D341Med (cell line): ENCODE measurements around the gene GMCL2.
A peak's percentile ranks its signal among the peaks of the same experiment; 100 is the strongest.

ENCODE experiments used
- DNase-seq: peaks from one replicate; pipeline ENCODE4 v3.0.0; 2012; ENCODE audit warnings: low spot score

The GMCL2 gene

DNA sequence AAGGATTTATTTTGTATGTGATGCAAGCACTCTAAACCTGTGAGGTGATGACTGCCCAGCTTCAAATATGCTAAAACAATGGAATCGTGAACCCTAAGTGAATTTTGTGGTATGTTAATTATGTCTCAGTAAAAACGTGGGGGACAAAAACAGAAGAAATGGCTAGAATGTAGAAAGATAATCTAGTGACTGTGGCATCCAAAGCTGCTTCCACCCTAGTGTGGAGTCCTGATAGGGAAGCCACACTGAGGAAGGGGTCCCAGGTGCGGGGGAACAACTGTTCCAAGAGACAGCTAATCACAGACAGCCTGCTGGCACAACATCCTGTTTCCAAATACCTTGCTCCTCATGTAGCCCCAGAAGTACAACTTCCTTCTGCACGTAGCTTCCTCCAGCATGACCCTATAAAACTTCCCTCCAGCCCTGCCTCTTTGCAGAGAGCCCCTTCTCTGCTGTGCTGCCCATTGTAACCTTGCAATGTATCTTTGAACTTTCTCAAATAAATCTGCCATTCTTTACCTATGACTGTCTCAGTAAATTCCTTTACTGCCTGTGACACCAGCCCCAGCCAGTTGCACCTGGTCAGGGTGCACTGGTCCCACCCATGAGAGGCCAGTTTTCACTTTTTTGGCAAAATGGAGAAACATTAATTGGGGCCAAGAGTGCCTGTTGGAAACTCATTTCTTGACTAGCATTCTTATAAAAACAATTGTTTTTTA lies 4.9 kb downstream of the GMCL2 start:
- no peak for DNase-seq

- DNase-seq: no peak
Observed at GRCh38 chr5:178180141-178180863, 6.9 kb downstream of the GMCL2 start.

DNA sequence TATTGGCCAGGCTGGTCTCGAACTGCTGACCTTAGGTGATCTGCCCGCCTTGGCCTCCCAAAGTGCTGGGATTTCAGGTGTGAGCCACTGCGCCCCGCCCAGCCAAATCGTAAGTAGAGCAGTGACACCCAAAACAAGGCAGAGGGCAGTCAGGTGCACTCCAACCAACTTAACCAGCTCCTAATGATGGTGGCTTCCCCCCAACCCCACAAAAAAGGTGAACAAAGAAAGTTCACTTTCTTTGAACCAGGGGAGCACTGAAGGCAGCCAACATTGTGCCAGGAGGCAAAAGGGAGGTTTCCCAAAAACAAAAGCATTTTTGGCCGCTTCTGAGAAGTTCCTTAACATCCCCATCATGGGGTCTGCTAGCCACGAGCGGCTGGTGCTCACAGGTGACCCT lies 9.6 kb downstream of the GMCL2 start:
- DNase-seq: no peak

- no peak for DNase-seq
Observed at GRCh38 chr5:178176791-178177190, 10.4 kb downstream of the GMCL2 start.

- no peak for DNase-seq
Observed at GRCh38 chr5:178174456-178174855, 12.7 kb downstream of the GMCL2 start.

GRCh38 chr5:178170455-178170854 lies 16.7 kb downstream of the GMCL2 start:
- no peak for DNase-seq

DNA sequence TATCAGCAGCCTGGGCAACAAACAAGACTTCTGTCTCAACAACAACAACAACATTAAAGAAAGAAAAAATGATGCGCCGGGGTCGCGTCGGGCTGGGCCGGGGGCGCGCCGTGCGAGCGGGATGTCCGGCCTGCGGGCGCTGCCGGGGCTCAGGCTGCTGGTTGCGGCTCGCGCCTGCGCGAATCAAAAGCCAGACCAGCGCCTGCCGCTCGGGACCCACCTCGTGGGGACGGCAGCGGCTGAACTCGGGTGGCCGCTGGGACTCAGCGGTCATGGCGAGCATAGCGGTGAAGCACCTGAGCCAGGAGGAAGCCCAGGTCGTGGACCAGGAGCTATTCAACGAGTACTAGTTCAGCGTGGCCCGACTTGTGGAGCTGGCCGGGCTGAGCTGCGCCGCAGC lies 21.6 kb downstream of the GMCL2 start:
- no peak for DNase-seq

- DNase-seq: peak; percentile 91
Observed at GRCh38 chr5:178163772-178164735, 23.1 kb downstream of the GMCL2 start.

- DNase-seq: peak; percentile 77
Observed at GRCh38 chr5:178162481-178162880, 24.7 kb downstream of the GMCL2 start.

DNA sequence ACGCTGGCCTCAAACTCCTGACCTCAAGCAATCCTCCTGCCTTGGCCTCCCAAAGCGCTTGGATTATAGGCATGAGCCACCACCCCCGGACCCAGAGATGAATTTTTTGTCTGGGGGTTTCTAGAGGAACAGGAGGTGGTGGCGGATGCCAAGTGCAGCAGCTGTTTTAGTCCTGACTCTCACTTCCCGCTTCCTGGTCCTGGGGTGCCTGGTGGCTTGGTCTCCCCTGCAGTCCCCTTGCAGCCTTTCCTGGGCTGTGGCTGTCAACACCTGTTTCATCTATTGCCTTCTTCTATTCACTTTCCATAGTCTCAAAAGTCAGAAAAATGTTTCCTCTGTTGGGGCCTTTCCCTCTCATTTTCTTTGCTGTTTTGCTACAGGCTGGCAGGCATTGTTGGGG lies 27.0 kb downstream of the GMCL2 start:
- DNase-seq: no peak

- no peak for DNase-seq
Observed at GRCh38 chr5:178155065-178155464, 32.1 kb downstream of the GMCL2 start.

DNA sequence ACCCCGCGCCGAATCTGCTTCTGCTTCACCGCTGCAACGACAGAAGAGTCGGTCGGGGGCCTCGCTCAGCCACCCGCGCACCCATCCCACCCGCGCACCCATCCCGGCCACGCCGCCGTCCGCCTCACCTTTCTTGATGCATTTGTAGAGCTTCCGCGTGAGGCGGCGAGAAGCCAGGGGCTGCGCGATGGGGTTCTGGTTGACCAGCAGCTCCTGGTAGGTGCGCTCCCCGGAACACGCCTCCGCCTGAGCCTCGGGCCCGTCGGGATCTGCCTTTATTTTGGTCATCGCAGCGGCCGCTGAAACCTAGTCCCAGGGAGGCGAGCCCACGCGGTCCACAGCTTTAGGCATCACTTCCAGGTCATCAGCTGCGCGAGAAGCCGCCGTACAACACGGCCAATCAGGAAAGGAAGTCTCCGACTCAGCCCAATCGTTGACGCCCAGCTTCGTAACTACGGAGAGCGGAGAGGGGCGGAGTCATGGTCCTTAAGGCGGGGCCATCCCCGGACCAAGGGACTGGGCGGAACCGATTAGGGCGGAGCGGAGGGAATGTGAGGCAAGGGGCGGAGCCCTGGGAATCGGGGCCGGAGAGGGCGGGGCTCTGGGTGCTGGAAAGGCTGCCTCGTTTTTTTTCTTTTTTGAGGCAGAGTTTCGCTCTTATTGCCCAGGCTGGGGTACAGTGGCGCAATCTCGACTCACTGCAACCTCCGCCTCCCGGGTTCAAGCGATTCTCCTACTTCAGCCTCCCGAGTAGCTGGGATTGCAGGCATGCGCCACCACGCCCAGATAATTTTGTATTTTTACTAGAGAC lies 33.4 kb downstream of the GMCL2 start, which contains the start of gene NHP2:
NHP2 (minus strand) TSS at position 356 of the 811 bp plus-strand sequence; CDS start at position 288, 68 bp downstream.
- DNase-seq: peak; percentile 96

- DNase-seq: no peak
Observed at GRCh38 chr5:178152491-178153444, 34.4 kb downstream of the GMCL2 start.

DNA sequence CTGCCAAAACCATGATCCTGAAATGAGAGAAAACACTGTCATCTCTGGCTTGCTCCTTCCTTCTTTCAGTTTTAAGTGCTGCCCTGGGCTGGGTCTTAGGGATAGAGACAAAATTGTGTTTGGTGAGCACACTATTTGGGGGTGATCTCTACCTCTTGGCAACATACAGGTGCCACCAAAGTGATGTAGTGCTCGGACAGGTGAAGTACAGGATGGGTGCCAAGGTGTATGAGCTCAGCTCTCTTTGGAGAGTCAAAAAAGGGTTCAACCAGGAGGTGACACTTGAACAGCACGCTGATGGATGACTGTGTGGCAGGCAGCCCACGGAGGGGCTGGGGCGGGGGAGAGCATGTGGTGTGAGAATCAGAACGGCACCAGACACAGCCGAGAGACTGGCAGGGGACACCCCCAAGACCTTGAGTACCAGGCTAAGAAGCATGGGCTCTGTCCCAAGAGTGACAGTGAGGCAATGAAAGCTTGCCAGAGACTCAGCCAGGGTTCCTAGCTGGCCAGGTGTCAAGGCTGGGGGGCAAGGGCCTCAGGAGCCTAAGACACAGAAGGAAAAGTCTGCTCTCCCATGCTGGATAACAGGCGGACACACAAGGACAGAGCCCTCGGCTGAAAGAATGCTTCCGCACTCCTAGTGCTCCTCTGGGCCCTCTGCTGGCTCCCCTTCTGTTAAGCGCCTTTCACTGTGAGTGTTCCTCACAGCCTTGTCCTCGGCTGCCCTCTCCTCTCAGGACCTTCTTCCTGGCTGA lies 36.0 kb downstream of the GMCL2 start:
- DNase-seq: no peak

- DNase-seq: no peak
Observed at GRCh38 chr5:178149199-178149932, 37.8 kb downstream of the GMCL2 start.

DNA sequence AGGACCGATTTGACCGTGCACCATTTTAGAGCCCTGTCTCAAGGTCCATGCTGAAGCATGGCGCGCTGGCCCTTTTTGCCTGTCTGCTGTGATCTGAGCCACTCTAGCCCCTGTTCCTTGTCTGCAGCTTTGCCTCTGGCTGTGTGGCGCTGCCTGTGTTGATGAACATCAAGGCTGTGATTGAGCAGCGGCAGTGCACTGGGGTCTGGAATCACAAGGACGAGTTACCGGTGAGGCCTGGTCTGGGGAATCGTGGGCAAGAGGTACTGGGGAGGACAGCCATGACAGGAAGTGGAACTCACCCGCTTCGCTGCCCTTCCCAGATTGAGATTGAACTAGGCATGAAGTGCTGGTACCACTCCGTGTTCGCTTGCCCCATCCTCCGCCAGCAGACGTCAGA lies 39.8 kb downstream of the GMCL2 start:
- DNase-seq: no peak

GRCh38 chr5:178145965-178146820 lies 41.0 kb downstream of the GMCL2 start:
- DNase-seq: peak; percentile 77

DNA sequence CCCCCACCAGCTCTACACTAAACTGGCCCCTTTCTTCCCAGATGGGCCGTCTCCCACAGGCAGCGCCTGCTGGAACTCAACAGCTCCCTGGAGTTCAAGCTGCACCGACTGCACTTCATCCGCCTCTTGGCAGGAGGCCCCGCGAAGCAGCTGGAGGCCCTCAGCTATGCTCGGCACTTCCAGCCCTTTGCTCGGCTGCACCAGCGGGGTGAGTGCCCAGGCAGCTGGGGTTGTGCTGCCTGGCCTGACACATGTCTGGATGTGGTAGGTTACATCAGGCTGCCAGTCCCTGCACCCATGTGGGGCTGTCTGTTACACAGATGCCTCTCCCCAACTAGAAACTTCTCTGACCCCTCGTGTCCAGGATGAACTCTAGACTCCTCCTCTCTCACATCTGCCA lies 43.3 kb downstream of the GMCL2 start:
- DNase-seq: no peak
